ENCODE measurements around the gene NSF. TPM values are rescaled to one million over a fixed set of nuclear protein-coding genes. Genes with fewer than 3 reads are reported as not detected.

The NSF gene
- total RNA-seq, 2 donors from 2014 or later = 28.8 to 35.8 TPM

Other genes starting within 250 kb of the NSF start
- gene ARL17B, start 228.9 kb upstream of the NSF start, total RNA-seq = 10 to 100 TPM in 1 of 2 donors, 1 to 10 TPM in 1; 9.8 to 19.1 TPM
- 1 to 10 TPM; 6.6 to 6.7 TPM for gene LRRC37A2, start 78.2 kb upstream of the NSF start, total RNA-seq
- 10 to 100 TPM in 1 of 2 donors, 1 to 10 TPM in 1; 7.5 to 13.3 TPM for gene ARL17A, start 11.0 kb upstream of the NSF start, total RNA-seq
- gene WNT3, start 228.0 kb downstream of the NSF start, total RNA-seq = 1 to 10 TPM; 1.1 to 2.1 TPM

Measured in left cardiac atrium (tissue), 2 donors.